Stimulated activated CD8-positive, alpha-beta memory T cell treated with anti-CD3 and anti-CD28 coated beads, Interleukin-2, amount 100 ng/mL, for 1 hour (primary cell): Measurements from ENCODE around the gene IL36RN.

Experiments
- DNase-seq, 2 donors: peaks; one replicate each; pipeline ENCODE4 v3.0.0-alpha.2; 2020; ENCODE audit warnings: low read depth in 2 of 2

Gene IL36RN

GRCh38 chr2:113102133-113102532 lies 43.1 kb downstream of the IL36RN start:
- no peak for DNase-seq

- DNase-seq, result no peak
Measured at GRCh38 chr2:113103277-113103676, 44.3 kb downstream of the IL36RN start.

- DNase-seq, result no peak
Measured at GRCh38 chr2:113104054-113104611, 45.1 kb downstream of the IL36RN start.

GRCh38 chr2:113105047-113105785 lies 46.2 kb downstream of the IL36RN start:
- no peak for DNase-seq

GRCh38 chr2:113111121-113111520 lies 52.1 kb downstream of the IL36RN start:
- DNase-seq, result no peak

GRCh38 chr2:113111823-113112287 lies 52.9 kb downstream of the IL36RN start:
- no peak for DNase-seq

GRCh38 chr2:113112441-113112840 lies 53.4 kb downstream of the IL36RN start:
- DNase-seq, result no peak

- DNase-seq, result no peak
Measured at GRCh38 chr2:113112871-113113270, 53.9 kb downstream of the IL36RN start.

- DNase-seq, result no peak
Measured at GRCh38 chr2:113113807-113114206, 54.8 kb downstream of the IL36RN start.
